ENCODE results near the gene CKM.
"Not testable (repeated sequence)": the region's sequence is repeated elsewhere in the genome, so short reads cannot be mapped to it uniquely, and the experiment has no call there.

Gene CKM

GRCh38 chr19:45344621-45345505 lies 22.2 kb upstream of the CKM start:
- Mint-ChIP-seq H3K27me3 (peaks cover 13% of the 10 kb centered on the region), H3K4me1 (peaks cover 2% of the 10 kb centered on the region), H3K27ac (no peak overlapping the region), H3K36me3 (no peaks in the 10 kb centered on the region), H3K9me3 (no peaks in the 10 kb centered on the region), H3K4me3 (no peak overlapping the region)
- ATAC-seq (ENCODE audit: low read depth) (no peak), DNase-seq (ENCODE audit: low spot score in 2 of 2) (no peak)

- H3K4me3 Mint-ChIP-seq: no peak overlapping the region
- peaks cover 21% of the 10 kb centered on the region for H3K27me3 Mint-ChIP-seq
- DNase-seq (ENCODE audit: low spot score in 2 of 2): no peak
- no peak for ATAC-seq (ENCODE audit: low read depth)
- no peaks in the 10 kb centered on the region for H3K9me3 Mint-ChIP-seq
- no peaks in the 10 kb centered on the region for H3K36me3 Mint-ChIP-seq
- peaks cover 6% of the 10 kb centered on the region for H3K4me1 Mint-ChIP-seq
- no peak overlapping the region for H3K27ac Mint-ChIP-seq
Observed at GRCh38 chr19:45342911-45343310, 20.2 kb upstream of the CKM start.

DNA sequence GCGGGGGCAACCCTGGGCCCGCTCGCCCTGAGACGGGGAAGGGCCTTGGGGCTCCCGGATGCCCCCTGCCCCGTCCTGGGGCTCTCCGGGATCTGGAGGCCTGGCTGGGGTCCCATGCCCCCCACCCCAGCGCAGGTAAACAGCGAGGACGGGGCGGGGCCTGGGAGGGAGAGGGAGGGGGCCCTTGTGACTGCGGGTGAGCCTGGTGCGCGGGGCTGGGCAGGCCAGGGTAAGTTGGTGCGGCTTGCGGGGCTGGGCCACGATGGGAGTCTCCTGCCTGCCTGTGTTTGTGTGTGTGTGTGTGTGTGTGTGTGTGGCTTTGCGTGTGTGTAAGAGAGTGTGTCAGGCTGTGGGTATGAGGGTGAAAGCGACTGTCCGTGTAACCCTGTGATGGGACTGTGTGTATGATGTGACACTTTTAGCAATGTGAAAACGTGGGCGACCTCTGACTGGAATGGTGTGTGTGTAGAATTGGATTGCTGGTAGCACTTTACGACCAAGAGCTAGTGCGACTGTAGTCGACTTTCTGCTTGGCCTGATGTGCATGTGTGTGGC lies 18.3 kb upstream of the CKM start:
- DNase-seq (ENCODE audit: low spot score in 2 of 2) (no peak), ATAC-seq (ENCODE audit: low read depth) (peak; percentile 36)
- H3K4me3 Mint-ChIP-seq: no peak overlapping the region
- no peaks in the 10 kb centered on the region for H3K36me3 Mint-ChIP-seq
- H3K27me3 Mint-ChIP-seq: peaks cover 20% of the 10 kb centered on the region
- no peaks in the 10 kb centered on the region for H3K9me3 Mint-ChIP-seq
- H3K27ac Mint-ChIP-seq: no peak overlapping the region
- peaks cover 6% of the 10 kb centered on the region for H3K4me1 Mint-ChIP-seq

- Mint-ChIP-seq H3K4me1 (peaks cover 6% of the 10 kb centered on the region), H3K27ac (no peak within 1 kb of the TSS), H3K36me3 (no peaks in the 10 kb centered on the region), H3K9me3 (no peaks in the 10 kb centered on the region), H3K4me3 (peak within 1 kb of the TSS; percentile 73), H3K27me3 (peaks cover 17% of the 10 kb centered on the region)
- ATAC-seq (ENCODE audit: low read depth) (peak; percentile 44), DNase-seq (ENCODE audit: low spot score in 2 of 2) (peak; percentile 22 to 55)
Observed at GRCh38 chr19:45340232-45340898, 17.7 kb upstream of the CKM start, which contains the start of gene KLC3. TSS of gene KLC3 (plus strand) at chr19:45340750. CDS start at chr19:45345542, 4,792 bp downstream.

GRCh38 chr19:45339629-45340028 lies 17.0 kb upstream of the CKM start:
- H3K9me3 Mint-ChIP-seq: no peaks in the 10 kb centered on the region
- no peak for DNase-seq (ENCODE audit: low spot score in 2 of 2)
- H3K27me3 Mint-ChIP-seq: peaks cover 13% of the 10 kb centered on the region
- ATAC-seq (ENCODE audit: low read depth): no peak
- H3K36me3 Mint-ChIP-seq: no peaks in the 10 kb centered on the region
- H3K27ac Mint-ChIP-seq: no peak overlapping the region
- H3K4me1 Mint-ChIP-seq: peaks cover 6% of the 10 kb centered on the region
- no peak overlapping the region for H3K4me3 Mint-ChIP-seq

- H3K27ac Mint-ChIP-seq: no peak overlapping the region
- no peaks in the 10 kb centered on the region for H3K9me3 Mint-ChIP-seq
- no peak overlapping the region for H3K4me3 Mint-ChIP-seq
- no peaks in the 10 kb centered on the region for H3K36me3 Mint-ChIP-seq
- H3K27me3 Mint-ChIP-seq: peaks cover 13% of the 10 kb centered on the region
- H3K4me1 Mint-ChIP-seq: peaks cover 6% of the 10 kb centered on the region
- DNase-seq (ENCODE audit: low spot score in 2 of 2) (no peak), ATAC-seq (ENCODE audit: low read depth) (no peak)
Observed at GRCh38 chr19:45336696-45337251, 14.1 kb upstream of the CKM start.

DNA sequence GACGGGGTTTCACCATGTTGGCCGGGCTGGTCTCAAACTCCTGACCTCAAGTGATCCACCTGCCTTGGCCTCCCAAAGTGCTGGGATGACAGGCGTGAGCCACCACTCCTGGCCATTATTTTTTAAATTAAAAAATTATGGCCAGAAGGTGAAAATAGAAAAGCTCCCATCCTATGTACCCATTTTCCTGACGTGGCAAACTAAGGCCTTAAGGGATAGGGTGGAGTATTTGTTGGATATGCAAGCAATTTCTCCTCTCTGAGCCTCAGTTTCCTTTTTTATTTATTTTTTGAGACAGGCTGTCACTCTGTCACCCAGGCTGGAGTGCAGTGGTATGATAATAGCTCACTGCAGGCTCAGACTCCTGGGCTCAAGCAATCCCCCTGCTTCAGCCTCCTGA lies 12.2 kb upstream of the CKM start:
- not testable (repeated sequence) for H3K4me1 Mint-ChIP-seq; DNase-seq (ENCODE audit: low spot score in 2 of 2); ATAC-seq (ENCODE audit: low read depth); H3K36me3 Mint-ChIP-seq; H3K9me3 Mint-ChIP-seq; H3K4me3 Mint-ChIP-seq; H3K27ac Mint-ChIP-seq
- H3K27me3 Mint-ChIP-seq: peaks cover 16% of the 10 kb centered on the region

DNA sequence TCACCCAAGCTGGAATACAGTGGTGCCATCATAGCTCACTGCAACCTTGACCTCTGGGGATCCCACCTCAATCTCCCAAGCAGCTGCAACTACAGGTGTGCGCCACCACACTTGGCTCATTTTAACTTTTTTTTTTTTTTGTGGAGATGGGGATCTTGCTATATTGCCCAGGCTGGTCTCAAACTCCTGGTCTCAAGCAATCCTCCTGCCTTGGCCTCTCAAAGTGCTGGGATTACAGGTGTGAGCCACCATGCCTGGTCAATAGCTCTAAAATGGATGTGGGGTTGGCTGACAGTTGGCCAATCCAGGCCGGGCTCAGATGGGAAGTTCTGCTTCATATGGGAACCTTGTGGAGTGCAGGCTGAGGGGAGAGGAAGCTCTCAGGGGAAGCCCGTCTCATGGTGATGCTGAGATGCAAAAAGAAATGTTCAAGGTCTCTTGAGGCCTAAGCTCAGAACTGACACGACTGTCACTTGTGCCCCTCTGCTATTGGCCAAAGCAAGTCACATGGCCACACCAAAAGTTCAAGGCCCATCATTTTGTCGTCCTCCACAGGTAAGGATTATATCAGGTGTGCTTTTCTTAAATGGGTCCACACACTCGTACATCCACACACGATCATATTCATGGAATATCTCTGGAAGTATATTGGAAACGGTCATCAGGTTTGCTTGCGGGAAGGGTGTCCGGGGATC lies 11.1 kb upstream of the CKM start:
- no peak overlapping the region for H3K4me3 Mint-ChIP-seq
- H3K36me3 Mint-ChIP-seq: no peaks in the 10 kb centered on the region
- ATAC-seq (ENCODE audit: low read depth): no peak
- peaks cover 13% of the 10 kb centered on the region for H3K27me3 Mint-ChIP-seq
- peaks cover 3% of the 10 kb centered on the region for H3K4me1 Mint-ChIP-seq
- no peaks in the 10 kb centered on the region for H3K9me3 Mint-ChIP-seq
- DNase-seq (ENCODE audit: low spot score in 2 of 2): no peak
- H3K27ac Mint-ChIP-seq: no peak overlapping the region

DNA sequence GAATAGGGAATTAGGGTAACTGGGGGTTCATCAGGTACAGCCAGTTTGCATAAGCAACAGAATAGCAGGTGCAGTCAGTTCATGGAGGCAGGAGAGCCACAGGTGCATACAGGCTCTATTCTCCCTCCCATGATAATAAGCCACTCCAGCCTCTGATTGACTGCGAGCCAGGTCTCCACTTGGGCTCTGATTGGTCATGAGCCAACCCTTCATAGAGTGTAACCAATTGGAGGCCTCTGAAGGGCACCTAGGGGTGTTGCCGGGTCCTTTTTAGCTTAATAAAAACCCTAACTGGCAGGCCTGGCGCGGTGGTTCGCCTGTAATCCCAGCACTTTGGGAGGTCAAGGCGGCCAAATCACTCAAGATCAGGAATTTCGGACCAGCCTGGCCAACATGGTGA lies 8.7 kb upstream of the CKM start:
- DNase-seq (ENCODE audit: low spot score in 2 of 2) (no peak), ATAC-seq (ENCODE audit: low read depth) (no peak)
- H3K9me3 Mint-ChIP-seq: no peaks in the 10 kb centered on the region
- H3K27me3 Mint-ChIP-seq: peaks cover 13% of the 10 kb centered on the region
- no peak overlapping the region for H3K4me3 Mint-ChIP-seq
- no peak overlapping the region for H3K27ac Mint-ChIP-seq
- H3K4me1 Mint-ChIP-seq: peaks cover 1% of the 10 kb centered on the region
- no peaks in the 10 kb centered on the region for H3K36me3 Mint-ChIP-seq

DNA sequence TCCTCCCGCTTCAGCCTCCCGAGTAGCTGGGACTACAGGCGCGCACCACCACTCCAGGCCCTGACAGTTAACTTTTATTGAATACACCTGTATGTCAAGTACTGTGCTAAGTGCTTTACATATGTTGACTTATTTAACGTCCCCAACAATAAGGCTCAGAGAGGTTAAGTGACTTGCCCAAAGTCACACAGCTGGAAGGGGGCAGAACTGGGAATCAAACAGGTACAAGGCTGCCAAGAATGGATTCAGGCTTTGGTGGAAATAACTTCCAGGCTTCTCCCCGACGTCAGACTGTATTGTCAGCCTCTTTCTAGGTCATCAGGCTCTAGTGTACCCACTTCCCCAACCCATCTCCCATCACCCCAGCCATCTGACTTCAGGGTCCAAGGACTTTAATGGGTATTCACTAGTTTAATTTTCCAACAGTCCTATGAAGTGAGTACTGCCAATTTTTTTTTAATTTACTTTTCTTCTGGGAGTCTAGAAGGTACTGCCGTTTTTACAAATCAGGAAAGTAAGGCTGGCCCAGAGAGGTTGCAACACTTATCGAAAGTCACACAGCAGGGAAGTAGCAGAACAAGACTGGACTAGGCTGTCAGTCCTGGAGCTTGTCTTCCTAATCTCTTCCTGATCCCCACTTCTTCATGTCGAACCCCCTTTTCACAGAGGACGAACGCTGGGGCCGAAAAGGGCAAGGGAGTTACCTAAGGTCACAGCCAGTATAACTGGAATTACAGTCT lies 4.9 kb upstream of the CKM start:
- H3K4me3 Mint-ChIP-seq: no peak overlapping the region
- DNase-seq (ENCODE audit: low spot score in 2 of 2) (no peak), ATAC-seq (ENCODE audit: low read depth) (no peak)
- H3K4me1 Mint-ChIP-seq: peaks cover 4% of the 10 kb centered on the region
- no peaks in the 10 kb centered on the region for H3K36me3 Mint-ChIP-seq
- no peaks in the 10 kb centered on the region for H3K9me3 Mint-ChIP-seq
- peaks cover 20% of the 10 kb centered on the region for H3K27me3 Mint-ChIP-seq
- no peak overlapping the region for H3K27ac Mint-ChIP-seq

DNA sequence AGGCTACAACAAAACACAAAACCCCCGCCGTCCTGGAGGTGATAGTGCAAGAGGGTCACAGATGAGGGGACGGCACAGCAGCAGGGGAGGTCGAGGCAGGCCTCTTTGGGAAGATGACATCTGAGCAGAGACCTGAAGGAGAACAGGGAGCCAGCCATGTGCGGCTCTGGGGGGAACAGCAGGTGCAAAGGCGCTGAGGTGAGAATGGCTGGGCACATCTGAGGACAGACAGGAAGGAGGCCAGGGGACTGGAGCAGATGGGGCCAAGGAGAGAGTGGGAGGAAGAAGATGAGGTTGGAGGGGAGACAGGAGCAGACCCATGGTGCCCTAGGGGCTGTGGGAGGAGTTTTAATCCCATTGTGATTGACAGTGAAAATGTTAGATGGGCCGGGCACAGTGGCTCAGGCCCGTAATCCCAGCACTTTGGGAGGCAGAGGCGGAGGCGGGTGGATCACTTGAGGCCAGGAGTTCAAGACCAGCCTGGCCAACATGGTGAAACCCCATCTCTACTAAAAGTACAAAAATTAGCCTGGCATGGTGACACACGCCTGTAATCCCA lies 1.8 kb upstream of the CKM start:
- H3K36me3 Mint-ChIP-seq: no peaks in the 10 kb centered on the region
- H3K4me3 Mint-ChIP-seq: no peak overlapping the region
- peaks cover 17% of the 10 kb centered on the region for H3K27me3 Mint-ChIP-seq
- H3K27ac Mint-ChIP-seq: no peak overlapping the region
- H3K4me1 Mint-ChIP-seq: peaks cover 4% of the 10 kb centered on the region
- ATAC-seq (ENCODE audit: low read depth): no peak
- no peaks in the 10 kb centered on the region for H3K9me3 Mint-ChIP-seq
- DNase-seq (ENCODE audit: low spot score in 2 of 2): no peak

GRCh38 chr19:45323671-45324081 lies 1.0 kb upstream of the CKM start:
- H3K36me3 Mint-ChIP-seq: no peaks in the 10 kb centered on the region
- peaks cover 17% of the 10 kb centered on the region for H3K27me3 Mint-ChIP-seq

GRCh38 chr19:45322311-45322710 lies 364 bp downstream of the CKM start:
- H3K4me1 Mint-ChIP-seq: peaks cover 4% of the 10 kb centered on the region
- DNase-seq (ENCODE audit: low spot score in 2 of 2): no peak
- no peak overlapping the region for H3K27ac Mint-ChIP-seq
- ATAC-seq (ENCODE audit: low read depth): no peak
- peaks cover 19% of the 10 kb centered on the region for H3K27me3 Mint-ChIP-seq
- H3K9me3 Mint-ChIP-seq: no peaks in the 10 kb centered on the region
- H3K4me3 Mint-ChIP-seq: no peak overlapping the region
- no peaks in the 10 kb centered on the region for H3K36me3 Mint-ChIP-seq

More at GRCh38 chr19:45323671-45324081, 1.0 kb upstream of the CKM start:
- no peak for DNase-seq (ENCODE audit: low spot score in 2 of 2)
- Mint-ChIP-seq H3K9me3 (no peaks in the 10 kb centered on the region), H3K27ac (no peak overlapping the region), H3K4me1 (peaks cover 4% of the 10 kb centered on the region), H3K4me3 (no peak overlapping the region)
- ATAC-seq (ENCODE audit: low read depth): no peak
